HG03095 (cell line): Measurements from ENCODE around the gene NEUROG3.
"Not testable (repeated sequence)": the region's sequence is repeated elsewhere in the genome, so short reads cannot be mapped to it uniquely, and the experiment has no call there.

Source experiments
- ATAC-seq: cut with Tn5 transposase; IDR thresholded peaks from one replicate; pipeline ENCODE4 v1.9.1; 2021; ENCODE audit warnings: moderate library complexity; ENCODE audit not compliant: unreplicated experiment

Gene NEUROG3

GRCh38 chr10:69572159-69573055 lies 815 bp downstream of the NEUROG3 start:
- no peak for ATAC-seq

GRCh38 chr10:69571618-69572158 lies 1.5 kb downstream of the NEUROG3 start:
- no peak for ATAC-seq

GRCh38 chr10:69570050-69570816 lies 3.0 kb downstream of the NEUROG3 start:
- no peak for ATAC-seq

- ATAC-seq = no peak
Observed at GRCh38 chr10:69569396-69569934, 3.8 kb downstream of the NEUROG3 start.

- ATAC-seq = no peak
Observed at GRCh38 chr10:69568472-69569395, 4.5 kb downstream of the NEUROG3 start.

- ATAC-seq = no peak
Observed at GRCh38 chr10:69567920-69568319, 5.3 kb downstream of the NEUROG3 start.

GRCh38 chr10:69562731-69563254 lies 10.4 kb downstream of the NEUROG3 start:
- no peak for ATAC-seq

- no peak for ATAC-seq
Observed at GRCh38 chr10:69559525-69559924, 13.7 kb downstream of the NEUROG3 start.

- ATAC-seq = no peak
Observed at GRCh38 chr10:69558559-69558958, 14.7 kb downstream of the NEUROG3 start.

- ATAC-seq = no peak
Observed at GRCh38 chr10:69554611-69555010, 18.6 kb downstream of the NEUROG3 start.

- no peak for ATAC-seq
Observed at GRCh38 chr10:69553328-69553727, 19.9 kb downstream of the NEUROG3 start.

GRCh38 chr10:69552268-69552667 lies 21.0 kb downstream of the NEUROG3 start:
- no peak for ATAC-seq

- no peak for ATAC-seq
Observed at GRCh38 chr10:69549959-69550358, 23.3 kb downstream of the NEUROG3 start.

GRCh38 chr10:69541463-69541862 lies 31.8 kb downstream of the NEUROG3 start:
- ATAC-seq = no peak

- no peak for ATAC-seq
Observed at GRCh38 chr10:69538461-69538860, 34.8 kb downstream of the NEUROG3 start.

- no peak for ATAC-seq
Observed at GRCh38 chr10:69537449-69537848, 35.8 kb downstream of the NEUROG3 start.

GRCh38 chr10:69536521-69536920 lies 36.7 kb downstream of the NEUROG3 start:
- ATAC-seq = not testable (repeated sequence)

GRCh38 chr10:69533658-69534057 lies 39.6 kb downstream of the NEUROG3 start:
- ATAC-seq = no peak

GRCh38 chr10:69527961-69528360 lies 45.3 kb downstream of the NEUROG3 start:
- no peak for ATAC-seq
